Stimulated activated memory B cell treated with anti-CD40 and anti-IgM and Interleukin-4, amounts not matched to agents 10 μg/mL and 1 μg/mL and 100 μg/mL, for 72 hours (primary cell): ENCODE results near the gene PCDHAC1.

Source experiments
- ATAC-seq: fragments of 150-1000 bp; cut with Tn5 transposase; 2 replicates; pipeline ENCODE4 v1.10.0; 2021
- H3K27ac Mint-ChIP-seq: one replicate; pipeline ENCODE4 v1.8.0; 2022; ENCODE audit warnings: mild to moderate bottlenecking, mixed read lengths
- H3K27me3 Mint-ChIP-seq: one replicate; pipeline ENCODE4 v1.8.0; 2022; ENCODE audit warnings: mixed read lengths
- H3K36me3 Mint-ChIP-seq: one replicate; pipeline ENCODE4 v1.8.0; 2022; ENCODE audit warnings: mixed read lengths
- H3K4me1 Mint-ChIP-seq: one replicate; pipeline ENCODE4 v1.8.0; 2022; ENCODE audit warnings: mixed read lengths
- H3K4me3 Mint-ChIP-seq: one replicate; pipeline ENCODE4 v1.8.0; 2022; ENCODE audit warnings: mild to moderate bottlenecking, moderate library complexity, mixed read lengths
- H3K9me3 Mint-ChIP-seq: one replicate; pipeline ENCODE4 v1.8.0; 2022; ENCODE audit warnings: mixed read lengths

Gene PCDHAC1

DNA sequence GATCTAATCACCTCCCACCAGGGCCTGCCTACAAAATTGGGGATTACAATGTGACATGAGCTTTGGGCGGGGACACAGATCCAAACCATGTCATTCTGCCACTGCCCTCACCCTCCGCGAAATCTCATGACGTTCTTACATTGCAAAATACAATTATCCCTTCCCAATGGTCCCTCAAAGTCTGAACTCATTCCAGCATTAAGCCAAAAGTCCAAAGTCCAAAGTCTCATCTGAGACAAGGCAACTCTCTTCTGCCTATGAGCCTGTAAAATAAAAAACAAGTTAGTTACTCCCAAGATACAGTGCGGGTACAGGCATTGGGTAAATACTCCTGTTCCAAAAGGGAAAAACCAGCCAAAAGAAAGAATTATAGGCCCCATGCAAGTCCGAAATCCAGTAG lies 25.5 kb downstream of the PCDHAC1 start:
- Mint-ChIP-seq H3K4me3 (no peak overlapping the region), H3K27ac (no peak overlapping the region), H3K4me1 (no peaks in the 10 kb centered on the region), H3K27me3 (peaks cover 13% of the 10 kb centered on the region), H3K36me3 (no peaks in the 10 kb centered on the region), H3K9me3 (peaks cover 11% of the 10 kb centered on the region)
- ATAC-seq, result no peak

GRCh38 chr5:140953234-140953633 lies 27.1 kb downstream of the PCDHAC1 start:
- Mint-ChIP-seq H3K9me3 (peaks cover 10% of the 10 kb centered on the region), H3K4me1 (no peaks in the 10 kb centered on the region), H3K27me3 (peaks cover 13% of the 10 kb centered on the region), H3K27ac (no peak overlapping the region), H3K4me3 (no peak overlapping the region), H3K36me3 (no peaks in the 10 kb centered on the region)
- ATAC-seq, result no peak

GRCh38 chr5:140962190-140962589 lies 36.1 kb downstream of the PCDHAC1 start:
- no peak for ATAC-seq
- Mint-ChIP-seq H3K36me3 (no peaks in the 10 kb centered on the region), H3K4me3 (no peak overlapping the region), H3K4me1 (no peaks in the 10 kb centered on the region), H3K27ac (no peak overlapping the region), H3K27me3 (peaks cover 17% of the 10 kb centered on the region), H3K9me3 (no peaks in the 10 kb centered on the region)

DNA sequence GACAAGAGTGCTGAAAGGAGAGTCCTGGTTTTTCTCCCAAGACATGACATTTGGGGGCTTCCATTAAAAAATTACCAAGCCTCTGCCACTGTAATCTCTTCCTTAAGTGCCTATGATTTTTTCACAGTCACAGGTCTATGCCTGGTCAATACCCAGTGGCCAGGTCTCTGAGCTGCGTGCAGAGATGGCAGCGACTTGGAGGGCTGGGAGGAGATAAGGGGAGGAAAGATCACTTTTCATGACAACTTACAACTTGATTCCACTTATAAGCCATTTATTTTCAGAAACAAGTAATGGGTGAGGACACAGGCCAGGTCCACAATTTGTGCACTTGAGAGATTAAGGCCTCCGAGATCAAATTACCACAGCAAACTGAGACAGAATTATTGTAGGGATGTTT lies 38.3 kb downstream of the PCDHAC1 start:
- no peak for ATAC-seq
- Mint-ChIP-seq H3K27me3 (peaks cover 30% of the 10 kb centered on the region), H3K36me3 (no peaks in the 10 kb centered on the region), H3K9me3 (no peaks in the 10 kb centered on the region), H3K4me3 (no peak overlapping the region), H3K4me1 (no peaks in the 10 kb centered on the region), H3K27ac (no peak overlapping the region)

- Mint-ChIP-seq H3K9me3 (no peaks in the 10 kb centered on the region), H3K27me3 (peaks cover 30% of the 10 kb centered on the region), H3K4me3 (no peak overlapping the region), H3K4me1 (no peaks in the 10 kb centered on the region), H3K27ac (no peak overlapping the region), H3K36me3 (no peaks in the 10 kb centered on the region)
- no peak for ATAC-seq
Observed at GRCh38 chr5:140965905-140966292, 39.8 kb downstream of the PCDHAC1 start.

GRCh38 chr5:140966293-140967225 lies 40.5 kb downstream of the PCDHAC1 start, which contains the start of gene PCDHAC2:
PCDHAC2 (plus strand) TSS chr5:140966476; CDS start chr5:140966767, 291 bp downstream.
- no peaks in the 10 kb centered on the region for H3K4me1 Mint-ChIP-seq
- H3K27me3 Mint-ChIP-seq, result peaks cover 30% of the 10 kb centered on the region
- no peak within 1 kb of the TSS for H3K4me3 Mint-ChIP-seq
- H3K36me3 Mint-ChIP-seq, result no peaks in the 10 kb centered on the region
- no peaks in the 10 kb centered on the region for H3K9me3 Mint-ChIP-seq
- no peak for ATAC-seq
- H3K27ac Mint-ChIP-seq, result no peak within 1 kb of the TSS

GRCh38 chr5:140967226-140967893 lies 41.3 kb downstream of the PCDHAC1 start:
- no peak for ATAC-seq
- Mint-ChIP-seq H3K9me3 (no peaks in the 10 kb centered on the region), H3K27me3 (peaks cover 30% of the 10 kb centered on the region), H3K4me1 (no peaks in the 10 kb centered on the region), H3K4me3 (no peak overlapping the region), H3K27ac (no peak overlapping the region), H3K36me3 (no peaks in the 10 kb centered on the region)

DNA sequence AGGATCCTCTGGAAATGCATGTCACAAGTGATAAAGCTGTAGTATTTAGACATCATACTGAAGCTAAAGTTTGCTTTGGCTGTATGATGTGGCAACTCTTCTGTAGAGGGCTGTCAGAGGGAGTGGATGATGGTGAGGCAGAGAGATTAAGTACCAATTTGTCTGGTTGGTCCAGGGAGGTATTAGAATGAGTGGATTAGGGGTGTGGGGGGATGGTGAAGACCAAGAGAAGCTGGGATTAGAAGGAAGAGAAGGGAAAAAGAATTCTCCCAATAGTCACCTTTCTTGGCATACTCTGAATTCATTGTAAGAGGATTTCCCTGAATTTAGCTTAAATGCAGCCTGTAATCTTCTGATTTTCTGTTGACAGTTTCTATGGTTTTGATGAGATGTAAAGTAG lies 43.8 kb downstream of the PCDHAC1 start:
- Mint-ChIP-seq H3K9me3 (no peaks in the 10 kb centered on the region), H3K27me3 (peaks cover 32% of the 10 kb centered on the region), H3K27ac (no peak overlapping the region), H3K36me3 (no peaks in the 10 kb centered on the region), H3K4me3 (no peak overlapping the region), H3K4me1 (no peaks in the 10 kb centered on the region)
- no peak for ATAC-seq

GRCh38 chr5:140973550-140973949 lies 47.5 kb downstream of the PCDHAC1 start:
- Mint-ChIP-seq H3K4me3 (no peak overlapping the region), H3K27ac (no peak overlapping the region), H3K4me1 (no peaks in the 10 kb centered on the region), H3K9me3 (no peaks in the 10 kb centered on the region), H3K36me3 (no peaks in the 10 kb centered on the region), H3K27me3 (peaks cover 8% of the 10 kb centered on the region)
- ATAC-seq, result no peak

- Mint-ChIP-seq H3K27ac (no peak overlapping the region), H3K4me3 (no peak overlapping the region), H3K4me1 (no peaks in the 10 kb centered on the region), H3K36me3 (no peaks in the 10 kb centered on the region), H3K9me3 (peaks cover 3% of the 10 kb centered on the region), H3K27me3 (peaks cover 8% of the 10 kb centered on the region)
- ATAC-seq, result no peak
Observed at GRCh38 chr5:140977003-140977402, 50.9 kb downstream of the PCDHAC1 start.

DNA sequence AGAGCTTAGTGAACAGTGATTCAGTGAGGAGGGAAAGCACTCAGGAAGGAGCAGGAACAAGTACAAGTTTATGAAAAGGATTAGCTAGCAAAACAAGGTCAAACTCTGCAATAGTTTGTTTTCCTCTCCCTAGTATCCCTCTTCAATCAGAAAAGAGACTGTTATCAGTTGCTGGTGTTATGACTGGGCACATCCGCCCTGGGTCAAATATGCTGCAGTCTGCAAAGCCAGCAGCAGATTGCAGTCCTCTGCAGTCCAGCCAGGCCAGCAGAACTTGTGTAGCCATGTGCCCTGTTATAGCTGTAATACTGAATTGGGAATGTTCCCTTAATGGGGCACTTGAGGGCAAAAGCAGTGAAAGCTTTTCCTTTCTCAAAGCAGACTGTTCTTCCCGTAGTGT lies 52.2 kb downstream of the PCDHAC1 start:
- Mint-ChIP-seq H3K36me3 (no peaks in the 10 kb centered on the region), H3K27me3 (peaks cover 8% of the 10 kb centered on the region), H3K9me3 (peaks cover 3% of the 10 kb centered on the region), H3K4me1 (no peaks in the 10 kb centered on the region), H3K27ac (no peak overlapping the region), H3K4me3 (no peak overlapping the region)
- ATAC-seq, result no peak

- no peak for ATAC-seq
- no peak overlapping the region for H3K27ac Mint-ChIP-seq
- H3K27me3 Mint-ChIP-seq, result peaks cover 8% of the 10 kb centered on the region
- H3K4me3 Mint-ChIP-seq, result no peak overlapping the region
- H3K36me3 Mint-ChIP-seq, result no peaks in the 10 kb centered on the region
- H3K9me3 Mint-ChIP-seq, result peaks cover 3% of the 10 kb centered on the region
- no peaks in the 10 kb centered on the region for H3K4me1 Mint-ChIP-seq
Observed at GRCh38 chr5:140978983-140979382, 52.9 kb downstream of the PCDHAC1 start.
